ENCODE data around the gene DBNDD2. TPM values are rescaled to one million over a fixed set of nuclear protein-coding genes. Genes with fewer than 3 reads are reported as not detected.

DBNDD2 gene
- total RNA-seq, 2 experiments from 2014 or later = 13.8 to 15.5 TPM

DNA sequence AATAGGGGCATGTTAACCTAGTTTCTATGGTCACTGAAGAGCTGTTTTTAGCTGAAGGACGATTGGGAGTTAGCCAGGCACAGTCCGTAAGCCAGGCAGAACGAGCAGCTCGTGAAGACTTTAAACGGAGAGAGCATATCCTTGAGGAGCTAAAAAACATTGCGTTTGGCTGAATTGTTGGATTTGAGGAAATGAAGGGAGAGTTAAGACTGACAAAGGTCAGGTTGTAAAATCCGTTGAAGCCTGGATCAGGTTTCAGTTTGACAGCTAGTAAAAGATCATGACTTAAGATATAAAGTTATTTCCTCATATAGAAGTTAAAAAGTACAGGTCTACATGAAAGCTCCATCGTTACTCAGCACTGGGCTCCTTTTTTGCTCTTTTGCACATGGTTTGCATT is 2.8 kb downstream of the DBNDD2 start:
- DNase-seq (no peak), ATAC-seq (no peak)
- no peak overlapping the region for H3K27ac Mint-ChIP-seq
- intact Hi-C loops (cut with micrococcal nuclease) = no loop called here
- no peaks in the 10 kb centered on the region for H3K27me3 Mint-ChIP-seq
- peaks cover 1% of the 10 kb centered on the region for H3K36me3 Mint-ChIP-seq (ENCODE audit: low read depth)
- TF ChIP-seq, protein P1, sequence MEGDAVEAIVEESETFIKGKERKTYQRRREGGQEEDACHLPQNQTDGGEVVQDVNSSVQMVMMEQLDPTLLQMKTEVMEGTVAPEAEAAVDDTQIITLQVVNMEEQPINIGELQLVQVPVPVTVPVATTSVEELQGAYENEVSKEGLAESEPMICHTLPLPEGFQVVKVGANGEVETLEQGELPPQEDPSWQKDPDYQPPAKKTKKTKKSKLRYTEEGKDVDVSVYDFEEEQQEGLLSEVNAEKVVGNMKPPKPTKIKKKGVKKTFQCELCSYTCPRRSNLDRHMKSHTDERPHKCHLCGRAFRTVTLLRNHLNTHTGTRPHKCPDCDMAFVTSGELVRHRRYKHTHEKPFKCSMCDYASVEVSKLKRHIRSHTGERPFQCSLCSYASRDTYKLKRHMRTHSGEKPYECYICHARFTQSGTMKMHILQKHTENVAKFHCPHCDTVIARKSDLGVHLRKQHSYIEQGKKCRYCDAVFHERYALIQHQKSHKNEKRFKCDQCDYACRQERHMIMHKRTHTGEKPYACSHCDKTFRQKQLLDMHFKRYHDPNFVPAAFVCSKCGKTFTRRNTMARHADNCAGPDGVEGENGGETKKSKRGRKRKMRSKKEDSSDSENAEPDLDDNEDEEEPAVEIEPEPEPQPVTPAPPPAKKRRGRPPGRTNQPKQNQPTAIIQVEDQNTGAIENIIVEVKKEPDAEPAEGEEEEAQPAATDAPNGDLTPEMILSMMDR (IDR thresholded peaks at IDR 0.05) = no peak
- CTCF ChIA-PET = interaction anchor here (0.8 to 4.3 kb wide), 3 partner anchors 26 to 42 kb away, joined by 4 to 24 read pairs (median 5); no protein-coding TSS in a partner anchor
- peaks cover 27% of the 10 kb centered on the region for H3K4me1 Mint-ChIP-seq (ENCODE audit: low read depth)
- H3K9me3 Mint-ChIP-seq = no peaks in the 10 kb centered on the region
- POLR2A ChIA-PET = interaction anchor here (0.7 to 0.9 kb wide), 3 partner anchors 9 to 39 kb away, joined by 3 to 4 read pairs (median 3); no protein-coding TSS in a partner anchor
- H3K4me3 Mint-ChIP-seq = no peak overlapping the region

DNA sequence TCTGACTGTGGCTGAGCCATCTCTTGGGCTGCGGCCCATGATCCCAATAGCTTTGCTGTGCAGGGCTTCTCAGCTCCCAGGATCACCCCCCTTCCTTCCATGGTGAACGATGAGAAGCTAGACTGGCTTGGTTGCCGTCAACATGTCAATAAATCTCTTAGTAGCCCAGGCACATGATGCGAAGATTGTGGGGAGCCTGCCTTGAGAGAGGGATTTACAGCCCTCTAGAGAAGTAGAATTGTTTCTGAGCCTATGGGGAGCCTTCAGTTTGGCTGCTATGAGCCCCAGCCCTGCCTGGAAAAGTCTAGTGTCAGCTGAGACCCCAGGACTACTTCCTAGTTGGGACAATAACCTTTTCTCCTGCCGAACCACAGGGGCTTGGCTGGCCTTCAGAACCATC is 4.6 kb downstream of the DBNDD2 start:
- TF ChIP-seq, protein P1 (IDR thresholded peaks at IDR 0.05) = no peak
- H3K36me3 Mint-ChIP-seq (ENCODE audit: low read depth) = peaks cover 3% of the 10 kb centered on the region
- H3K4me1 Mint-ChIP-seq (ENCODE audit: low read depth) = peaks cover 27% of the 10 kb centered on the region
- CTCF ChIA-PET = interaction anchor here (0.9 to 4.3 kb wide), 5 partner anchors 24 to 101 kb away, joined by 3 to 24 read pairs (median 9); partner anchors contain the start of gene SYS1
- H3K4me3 Mint-ChIP-seq = no peak overlapping the region
- intact Hi-C loops (cut with micrococcal nuclease) = no loop called here
- ATAC-seq (no peak), DNase-seq (no peak)
- H3K9me3 Mint-ChIP-seq = no peaks in the 10 kb centered on the region
- POLR2A ChIA-PET = interaction anchor here (0.6 to 1.3 kb wide), 4 partner anchors 16 to 271 kb away, joined by 3 to 4 read pairs (median 4); partner anchors contain the start of gene SYS1
- H3K27ac Mint-ChIP-seq = no peak overlapping the region
- H3K27me3 Mint-ChIP-seq = no peaks in the 10 kb centered on the region

DNA sequence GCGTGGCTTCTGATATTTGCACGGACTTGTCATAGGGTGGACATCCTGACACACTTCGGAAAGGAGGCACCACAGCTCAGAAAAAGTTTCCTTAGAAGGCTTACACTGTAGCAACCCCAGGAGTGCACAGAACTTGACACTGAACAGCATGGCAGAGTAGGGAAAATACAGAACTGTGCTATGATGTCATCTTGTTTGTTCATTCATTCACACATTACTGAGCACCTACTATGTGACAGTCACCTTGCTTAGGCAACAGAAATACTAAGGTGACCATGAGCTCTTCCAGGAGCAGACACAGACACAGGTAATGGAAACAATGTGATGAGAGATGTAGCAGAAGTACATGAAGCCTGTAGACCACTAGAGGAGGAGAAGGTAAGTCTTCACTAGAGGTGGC is 5.4 kb downstream of the DBNDD2 start:
- Mint-ChIP-seq H3K27ac (no peak overlapping the region), H3K36me3 (ENCODE audit: low read depth) (peaks cover 7% of the 10 kb centered on the region), H3K27me3 (no peaks in the 10 kb centered on the region), H3K4me3 (no peak overlapping the region), H3K9me3 (no peaks in the 10 kb centered on the region), H3K4me1 (ENCODE audit: low read depth) (peaks cover 29% of the 10 kb centered on the region)
- no peak for ATAC-seq
- TF ChIP-seq, protein P1 (IDR thresholded peaks at IDR 0.05) = no peak
- no peak for DNase-seq
- POLR2A ChIA-PET = no interaction called here
- intact Hi-C loops (cut with micrococcal nuclease) = no loop called here
- CTCF ChIA-PET = interaction anchor here (0.9 to 4.3 kb wide), 5 partner anchors 23 to 50 kb away, joined by 3 to 24 read pairs (median 9); partner anchors contain the start of gene SYS1

DNA sequence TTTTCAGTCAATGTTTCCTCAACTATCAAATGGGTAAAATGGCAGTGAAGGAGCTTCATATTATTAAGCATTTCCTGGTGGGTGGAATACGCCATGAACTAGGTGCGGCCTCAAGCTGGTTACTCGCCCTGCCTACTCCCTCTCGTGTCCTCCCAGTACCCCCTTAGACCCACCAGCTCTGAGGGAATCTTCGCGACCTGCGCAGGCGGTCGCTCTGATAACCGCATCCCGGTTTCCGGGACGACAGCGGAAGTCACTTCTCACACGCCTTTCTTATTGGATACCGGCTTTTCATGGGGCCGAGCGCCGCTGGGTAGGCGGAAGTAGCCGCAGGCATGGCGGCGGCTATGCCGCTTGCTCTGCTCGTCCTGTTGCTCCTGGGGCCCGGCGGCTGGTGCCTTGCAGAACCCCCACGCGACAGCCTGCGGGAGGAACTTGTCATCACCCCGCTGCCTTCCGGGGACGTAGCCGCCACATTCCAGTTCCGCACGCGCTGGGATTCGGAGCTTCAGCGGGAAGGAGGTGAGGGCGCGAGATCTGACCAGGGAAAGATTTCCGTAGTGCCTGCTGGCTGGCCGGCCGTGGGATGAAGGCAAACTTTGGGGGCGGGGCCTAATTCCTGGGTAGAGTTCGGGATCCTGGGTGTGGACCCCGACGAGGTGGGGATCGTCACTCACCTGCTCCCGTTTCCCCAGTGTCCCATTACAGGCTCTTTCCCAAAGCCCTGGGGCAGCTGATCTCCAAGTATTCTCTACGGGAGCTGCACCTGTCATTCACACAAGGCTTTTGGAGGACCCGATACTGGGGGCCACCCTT is 7.9 kb downstream of the DBNDD2 start, which contains the start of gene PIGT:
PIGT (plus strand) TSS at position 320 of the 816 bp plus-strand sequence; CDS start at position 336, 16 bp downstream.
- Mint-ChIP-seq H3K27ac (peak within 1 kb of the TSS; percentile 95), H3K9me3 (no peaks in the 10 kb centered on the region), H3K4me1 (ENCODE audit: low read depth) (peaks cover 33% of the 10 kb centered on the region), H3K4me3 (peak within 1 kb of the TSS; percentile 87), H3K27me3 (no peaks in the 10 kb centered on the region), H3K36me3 (ENCODE audit: low read depth) (peaks cover 19% of the 10 kb centered on the region)
- POLR2A ChIA-PET = interaction anchor here (0.7 to 2.7 kb wide), 7 partner anchors 9 to 69 kb away, joined by 3 to 30 read pairs (median 6); partner anchors contain the start of gene SYS1
- intact Hi-C loops (cut with micrococcal nuclease) = loop anchor here (5.0 kb wide), 1 partner anchor 54 kb away; the partner anchor contains the start of gene SYS1
- CTCF ChIA-PET = interaction anchor here (0.8 to 7.2 kb wide), 10 partner anchors 9 to 122 kb away, joined by 3 to 53 read pairs (median 4); partner anchors contain the start of gene SYS1
- TF ChIP-seq, protein P1 (IDR thresholded peaks at IDR 0.05) = no peak
- DNase-seq = peak; percentile 94
- ATAC-seq = peak; percentile 90

All from activated CD8-positive, alpha-beta T cell treated with anti-CD3 and anti-CD28 coated beads for 36 hours (primary cell).